Lower lobe of right lung (tissue), 2 donors: ENCODE data around the gene CDH23. TPM values are rescaled to one million over a fixed set of nuclear protein-coding genes. Genes with fewer than 3 reads are reported as not detected.

Experiments used
- ATAC-seq, 2 donors: fragments of 200-7000 bp; cut with Tn5 transposase; one replicate each; pipeline ENCODE4 v1.9.1; 2020 to 2022; ENCODE audit warnings: mild to moderate bottlenecking in 2 of 2, moderate library complexity in 2 of 2
- DNase-seq: peaks from one replicate; pipeline ENCODE4 v3.0.0-alpha.2; 2020
- H3K27ac ChIP-seq: fragments of 200-600 bp; one replicate; pipeline ENCODE4 v1.8.0; 2022
- H3K27me3 ChIP-seq: fragments of 200-600 bp; one replicate; pipeline ENCODE4 v1.8.0; 2022; ENCODE audit warnings: low read depth
- H3K36me3 ChIP-seq: fragments of 200-600 bp; one replicate; pipeline ENCODE4 v1.8.0; 2022; ENCODE audit warnings: mild to moderate bottlenecking
- H3K4me1 ChIP-seq: fragments of 200-600 bp; one replicate; pipeline ENCODE4 v1.8.0; 2022
- H3K4me3 ChIP-seq: fragments of 200-600 bp; one replicate; pipeline ENCODE4 v1.8.0; 2022; ENCODE audit warnings: mild to moderate bottlenecking
- H3K9me3 ChIP-seq: fragments of 200-600 bp; one replicate; pipeline ENCODE4 v1.8.0; 2022
- CTCF ChIP-seq: fragments of 200-600 bp; IDR thresholded peaks from one replicate; pipeline ENCODE4 v1.8.0; 2022; ENCODE audit warnings: antibody characterized with exemption, mild to moderate bottlenecking
- intact Hi-C: fragments of 100-400 bp; cut with DNase I; formaldehyde crosslinking; loops from one replicate; pipeline ENCODE4 v1.11.0; 2022
- total RNA-seq: library from RNA; stranded (reverse); fragmentation: NEBNext Ultra II Directional; extraction: Animal tissue kit (Norgen Biotek cat#: 25700); gene quantifications from one replicate; pipeline ENCODE4 v1.2.1, GENCODE V29; 2021
- donor health status: DM: no; HTN: yes; CAD: no; lungs with severe emphysema.

Gene CDH23
- total RNA-seq, 1 donor from 2014 or later = 9.4 TPM

GRCh38 chr10:71402005-71402404, 5.3 kb downstream of the CDH23 start:
- peaks cover 58% of the 10 kb centered on the region for H3K27me3 ChIP-seq
- H3K36me3 ChIP-seq = no peaks in the 10 kb centered on the region
- H3K4me3 ChIP-seq = no peak overlapping the region
- no peak for ATAC-seq
- no peaks in the 10 kb centered on the region for H3K9me3 ChIP-seq
- H3K27ac ChIP-seq = no peak overlapping the region
- TF ChIP-seq CTCF = no peak
- no peak for DNase-seq
- peaks cover 10% of the 10 kb centered on the region for H3K4me1 ChIP-seq
- intact Hi-C loops = no loop called here

GRCh38 chr10:71404503-71405295, 8.0 kb downstream of the CDH23 start:
- Histone ChIP-seq H3K4me3 (no peak overlapping the region), H3K27me3 (peaks cover 33% of the 10 kb centered on the region), H3K9me3 (no peaks in the 10 kb centered on the region), H3K36me3 (no peaks in the 10 kb centered on the region), H3K4me1 (no peaks in the 10 kb centered on the region), H3K27ac (no peak overlapping the region)
- ATAC-seq (no peak), DNase-seq (no peak)
- no peak for TF ChIP-seq CTCF
- intact Hi-C loops = no loop called here

GRCh38 chr10:71406878-71407277, 10.2 kb downstream of the CDH23 start:
- ATAC-seq (no peak), DNase-seq (no peak)
- Histone ChIP-seq H3K9me3 (peaks cover 14% of the 10 kb centered on the region), H3K4me3 (no peak overlapping the region), H3K27me3 (peaks cover 14% of the 10 kb centered on the region), H3K4me1 (no peaks in the 10 kb centered on the region), H3K36me3 (no peaks in the 10 kb centered on the region), H3K27ac (no peak overlapping the region)
- TF ChIP-seq CTCF = no peak
- intact Hi-C loops = no loop called here

GRCh38 chr10:71408436-71409225, 11.9 kb downstream of the CDH23 start:
- no peak for TF ChIP-seq CTCF
- no peak for DNase-seq
- H3K27ac ChIP-seq = no peak overlapping the region
- no peak for ATAC-seq
- H3K4me1 ChIP-seq = no peaks in the 10 kb centered on the region
- H3K9me3 ChIP-seq = peaks cover 15% of the 10 kb centered on the region
- intact Hi-C loops = no loop called here
- no peak overlapping the region for H3K4me3 ChIP-seq
- no peaks in the 10 kb centered on the region for H3K36me3 ChIP-seq
- H3K27me3 ChIP-seq = peaks cover 13% of the 10 kb centered on the region

GRCh38 chr10:71409516-71410104, 12.9 kb downstream of the CDH23 start:
- Histone ChIP-seq H3K27me3 (peaks cover 7% of the 10 kb centered on the region), H3K4me1 (no peaks in the 10 kb centered on the region), H3K36me3 (no peaks in the 10 kb centered on the region), H3K9me3 (peaks cover 15% of the 10 kb centered on the region), H3K27ac (no peak overlapping the region), H3K4me3 (no peak overlapping the region)
- no peak for TF ChIP-seq CTCF
- DNase-seq (no peak), ATAC-seq (no peak)
- intact Hi-C loops = no loop called here
